HUDEP-2 (cell line): ENCODE measurements around the gene URGCP.

Experiments
- DNase-seq, 76 experiments: peaks; one replicate each; lab custom pipeline; 2025; ENCODE audit not compliant: unreplicated experiment in 76 of 76; lab: John Stamatoyannopoulos, UW

Gene URGCP

GRCh38 chr7:43906331-43907010 lies at the start of gene URGCP:
TSS of gene URGCP (minus strand) at chr7:43906596. CDS start at chr7:43906575, 21 bp downstream.
- DNase-seq = peak in 29 of 76 experiments; percentile 6 to 40 (median 17)

- DNase-seq = no peak
Measured at GRCh38 chr7:43956027-43956426, 49.6 kb upstream of the URGCP start.

- DNase-seq = peak in 38 of 76 experiments; percentile 2 to 49 (median 27)
Measured at GRCh38 chr7:43954524-43955228, 48.3 kb upstream of the URGCP start.

- no peak for DNase-seq
Measured at GRCh38 chr7:43953071-43953470, 46.7 kb upstream of the URGCP start.

GRCh38 chr7:43952028-43952427 lies 45.6 kb upstream of the URGCP start:
- DNase-seq = no peak

GRCh38 chr7:43944286-43944685 lies 37.9 kb upstream of the URGCP start:
- no peak for DNase-seq

- DNase-seq = no peak
Measured at GRCh38 chr7:43943417-43944187, 37.2 kb upstream of the URGCP start.

GRCh38 chr7:43942997-43943396 lies 36.6 kb upstream of the URGCP start:
- no peak for DNase-seq

- no peak for DNase-seq
Measured at GRCh38 chr7:43942250-43942649, 35.9 kb upstream of the URGCP start.

- DNase-seq = no peak
Measured at GRCh38 chr7:43938892-43939482, 32.6 kb upstream of the URGCP start.

- DNase-seq = no peak
Measured at GRCh38 chr7:43937444-43937843, 31.0 kb upstream of the URGCP start.

- DNase-seq = no peak
Measured at GRCh38 chr7:43933902-43934560, 27.6 kb upstream of the URGCP start.

GRCh38 chr7:43931346-43931745 lies 24.9 kb upstream of the URGCP start:
- DNase-seq = no peak

GRCh38 chr7:43929529-43930457 lies 23.4 kb upstream of the URGCP start:
- no peak for DNase-seq

GRCh38 chr7:43927810-43928209 lies 21.4 kb upstream of the URGCP start:
- no peak for DNase-seq

- no peak for DNase-seq
Measured at GRCh38 chr7:43926798-43927123, 20.4 kb upstream of the URGCP start.

- peak in 74 of 76 experiments; percentile 16 to 86 (median 71) for DNase-seq
Measured at GRCh38 chr7:43925984-43926797, 19.8 kb upstream of the URGCP start, which contains the start of gene UBE2D4. TSS of gene UBE2D4 (plus strand) at chr7:43926436. CDS start at chr7:43926533, 97 bp downstream.

GRCh38 chr7:43922726-43923125 lies 16.3 kb upstream of the URGCP start:
- DNase-seq = no peak

GRCh38 chr7:43921423-43921822 lies 15.0 kb upstream of the URGCP start:
- no peak for DNase-seq
